NAMALWA (cell line): ENCODE results near the gene MYT1.

ENCODE experiments used
- DNase-seq: peaks from one replicate; pipeline ENCODE4 v3.0.0-alpha.2; 2015; ENCODE audit warnings: low spot score

MYT1 gene

DNA sequence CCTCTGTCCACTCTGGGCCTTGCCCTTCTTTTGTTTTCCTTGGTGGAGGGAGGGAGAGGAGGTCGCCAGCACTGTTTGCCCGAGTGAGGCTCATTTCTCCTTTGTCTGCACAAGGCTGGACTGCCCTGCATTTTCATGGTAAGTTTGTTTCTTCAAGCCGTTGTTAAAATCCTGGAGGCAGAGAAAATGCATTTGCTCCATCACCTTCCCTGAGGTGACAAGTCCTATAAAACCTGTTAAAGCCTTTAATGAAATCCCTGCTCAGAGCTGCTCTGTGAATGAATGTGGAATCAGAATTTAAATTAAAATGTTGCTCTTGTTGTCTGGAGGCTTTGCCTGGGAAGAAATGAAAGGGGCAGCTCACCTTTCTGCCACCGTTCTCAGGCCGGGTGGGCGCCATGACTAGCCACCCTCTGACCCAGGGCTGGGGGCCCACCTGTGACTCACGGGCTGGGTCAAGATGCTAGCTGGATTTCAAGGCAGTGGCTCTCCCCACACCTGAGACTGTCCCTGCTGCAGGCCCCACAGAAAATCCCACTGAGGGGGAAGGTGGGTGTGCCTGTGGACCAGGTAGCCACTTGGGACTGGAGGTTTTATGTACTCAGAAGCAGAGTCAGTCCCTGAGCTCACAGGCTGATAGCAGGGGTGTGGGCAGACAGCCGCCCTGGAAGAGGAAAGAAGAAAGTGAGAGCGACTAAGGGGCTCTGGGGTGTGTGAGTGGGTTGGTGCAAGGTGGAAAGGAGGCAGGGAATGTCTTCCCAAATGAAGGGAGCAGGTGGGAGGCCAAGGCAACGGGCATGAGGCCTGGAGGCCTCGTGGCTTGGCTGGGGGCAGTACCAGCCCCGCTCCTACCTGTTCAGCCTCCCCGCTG is 24.0 kb upstream of the MYT1 start:
- DNase-seq: no peak

DNA sequence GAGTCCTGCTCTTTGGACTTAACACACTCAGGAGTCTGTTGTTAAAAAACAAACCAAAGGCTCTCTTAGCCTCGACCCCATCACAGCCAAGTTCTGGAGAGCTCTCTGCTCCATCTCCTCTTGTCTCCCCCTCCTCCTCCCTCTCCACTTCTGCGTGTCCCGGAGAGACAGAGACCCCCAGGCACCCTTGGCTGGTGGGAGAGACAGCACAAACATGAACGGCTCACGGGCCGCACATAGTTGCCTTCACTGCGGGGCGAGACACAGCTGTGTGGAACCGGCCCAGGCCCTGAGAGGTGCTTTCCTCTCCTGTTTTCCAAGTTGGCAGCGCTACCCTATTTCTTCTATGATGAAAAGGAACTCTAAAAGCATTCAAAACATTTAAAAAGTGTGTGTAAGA is 23.3 kb upstream of the MYT1 start:
- no peak for DNase-seq

DNA sequence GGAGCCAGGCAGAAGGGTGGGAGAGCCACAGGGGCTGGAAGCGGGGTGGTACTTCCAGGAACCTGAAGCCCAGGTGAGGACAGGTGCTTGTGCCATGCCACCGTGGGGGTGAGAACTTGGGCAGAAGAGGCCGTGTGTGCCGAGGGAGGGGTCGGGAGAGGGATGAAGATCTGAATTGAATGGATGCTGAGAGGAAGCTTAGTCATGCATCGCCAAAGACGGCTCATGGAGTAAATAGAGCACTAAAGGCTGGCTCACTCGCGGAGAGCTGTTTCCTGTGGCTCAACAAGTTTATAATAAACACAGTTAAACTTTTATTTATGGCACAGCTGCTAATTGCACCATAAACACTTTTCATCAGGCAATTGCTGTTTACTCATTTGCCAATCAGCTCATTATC is 21.7 kb upstream of the MYT1 start:
- no peak for DNase-seq

GRCh38 chr20:64143018-64143801 is 21.0 kb upstream of the MYT1 start:
- no peak for DNase-seq

DNA sequence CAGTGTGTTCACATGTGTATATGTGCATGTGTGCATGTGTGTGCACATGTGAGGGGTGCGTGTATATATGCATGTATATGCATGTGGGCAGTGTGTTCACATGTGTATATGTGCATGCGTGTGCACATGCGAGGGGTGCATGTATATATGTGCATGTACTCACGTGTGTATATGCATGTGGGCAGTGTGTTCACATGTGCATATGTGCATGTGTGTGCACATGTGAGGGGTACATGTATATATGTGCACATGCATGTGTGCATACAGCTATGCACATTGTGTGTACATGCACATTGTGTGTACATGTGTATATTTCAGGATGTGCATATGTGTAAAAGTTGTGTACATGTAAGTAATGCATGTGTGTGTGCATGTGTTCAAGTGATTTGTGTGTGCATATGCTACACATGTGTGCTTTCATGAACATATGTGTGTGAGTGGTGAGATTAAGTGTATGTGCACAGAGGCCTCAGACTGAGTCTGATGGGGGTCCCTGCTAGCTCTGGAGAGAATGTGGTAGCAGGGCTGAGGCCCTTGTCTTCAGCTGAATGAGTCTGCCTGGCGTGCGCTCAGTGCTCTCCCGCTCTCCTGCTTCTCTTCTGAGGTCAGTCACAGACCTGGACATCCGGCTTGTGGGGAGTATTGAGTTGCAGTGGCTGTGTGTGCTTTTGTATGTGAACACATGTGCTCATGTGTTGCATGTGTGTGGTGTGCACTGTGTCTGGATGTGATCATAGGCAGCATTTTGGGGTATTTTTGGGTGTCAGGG is 19.9 kb upstream of the MYT1 start:
- no peak for DNase-seq

DNA sequence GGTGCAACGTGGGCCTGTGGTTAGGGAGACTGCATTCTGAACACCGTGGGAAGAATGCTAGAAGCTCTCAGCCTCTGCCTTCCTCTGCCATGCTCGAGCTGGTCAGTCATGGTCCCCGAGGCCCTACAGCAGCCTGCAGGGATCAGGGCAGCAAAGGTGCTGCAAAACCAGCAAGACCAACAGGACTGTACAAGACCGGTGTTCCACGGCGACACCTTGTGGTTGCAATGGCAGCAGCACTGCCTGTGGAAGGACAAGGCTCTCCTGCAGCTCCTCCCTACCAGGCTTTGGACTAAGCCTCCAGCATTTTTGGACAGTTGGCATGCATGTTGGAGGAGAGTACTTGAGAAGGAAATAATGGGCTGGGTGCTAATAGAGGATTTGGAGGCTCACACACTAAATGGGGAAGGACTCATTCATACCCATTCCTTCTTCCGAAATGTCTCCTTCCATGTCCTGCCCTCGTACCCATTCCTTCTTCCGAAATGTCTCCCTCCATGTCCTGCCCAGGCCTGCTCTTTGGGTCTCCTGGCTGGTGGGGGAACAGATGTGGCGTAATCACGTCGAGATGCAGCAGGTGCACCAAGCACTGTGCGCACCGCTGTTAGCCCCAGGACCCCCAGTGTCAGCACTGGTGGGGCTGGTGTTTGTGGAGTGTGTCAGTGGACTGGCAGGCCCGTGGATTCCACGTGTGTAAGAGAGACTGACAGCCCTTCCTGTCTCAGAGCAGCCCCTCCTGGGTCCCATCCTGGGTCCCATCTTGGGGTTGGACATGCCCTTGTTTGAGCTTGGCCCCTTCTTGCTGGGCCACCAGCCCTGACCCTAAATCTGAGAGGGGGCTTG is 18.6 kb upstream of the MYT1 start:
- DNase-seq: peak; percentile 28

DNA sequence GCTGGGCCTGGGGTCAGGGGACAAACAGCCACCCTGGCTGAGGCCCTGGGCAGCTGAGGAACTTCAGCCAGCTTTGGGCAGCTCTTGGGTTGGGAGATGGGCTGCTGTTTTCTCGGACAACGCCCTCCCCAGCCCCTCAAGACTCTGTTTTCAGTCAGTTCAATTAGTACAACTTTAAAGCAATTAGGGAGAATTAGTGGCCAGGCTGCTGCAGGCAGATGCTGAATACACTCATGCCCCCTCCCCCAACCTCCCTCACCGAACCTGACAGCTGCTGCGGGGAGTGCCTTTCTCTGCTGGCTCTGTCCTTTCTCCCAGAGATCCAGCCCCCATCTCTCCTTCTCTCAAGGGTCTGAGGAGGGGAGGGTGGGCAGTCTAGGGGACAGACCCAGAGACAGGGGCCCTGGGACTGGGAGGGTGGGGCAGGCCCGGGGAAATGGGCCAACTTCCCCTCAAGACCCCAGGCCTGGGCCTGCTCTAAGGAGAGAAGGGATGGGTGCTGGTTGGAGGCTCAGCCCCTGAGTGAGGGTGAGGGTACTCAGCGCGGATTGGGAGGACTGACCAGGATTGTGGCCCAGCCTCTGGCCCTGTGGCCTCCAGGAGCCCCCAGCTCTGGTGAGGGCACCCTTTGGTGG is 17.8 kb upstream of the MYT1 start:
- no peak for DNase-seq

- DNase-seq: no peak
Measured at GRCh38 chr20:64146936-64147477, 17.2 kb upstream of the MYT1 start.

- DNase-seq: no peak
Measured at GRCh38 chr20:64148581-64148980, 15.7 kb upstream of the MYT1 start.

GRCh38 chr20:64149141-64149540 is 15.1 kb upstream of the MYT1 start:
- no peak for DNase-seq

DNA sequence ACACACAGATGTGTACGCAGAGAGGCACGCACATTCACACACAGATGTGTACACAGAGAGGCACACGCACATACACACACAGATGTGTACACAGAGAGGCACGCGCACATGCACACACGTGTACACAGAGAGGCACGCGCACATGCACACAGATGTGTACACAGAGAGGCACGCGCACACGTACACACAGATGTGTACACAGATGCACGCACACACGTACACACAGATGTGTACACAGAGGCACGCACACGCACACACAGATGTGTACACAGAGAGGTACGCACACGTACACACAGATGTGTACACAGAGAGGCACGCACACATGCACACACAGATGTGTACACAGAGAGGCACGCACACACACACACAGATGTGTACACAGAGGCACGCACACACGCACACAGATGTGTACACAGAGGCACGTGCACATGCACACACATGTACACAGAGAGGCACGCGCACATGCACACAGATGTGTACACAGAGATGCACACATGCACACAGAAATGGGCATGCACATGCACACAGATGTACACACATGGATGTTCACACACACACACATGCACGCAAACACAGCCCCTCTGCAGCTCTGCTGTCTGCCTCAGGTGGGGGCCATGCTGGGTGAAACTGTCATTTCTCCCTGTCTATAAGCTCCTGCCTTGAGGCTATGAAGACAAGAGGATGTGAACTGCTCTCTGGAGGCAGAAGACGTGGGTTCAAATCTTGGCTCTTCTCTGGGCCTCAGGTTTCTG is 14.3 kb upstream of the MYT1 start:
- DNase-seq: no peak

DNA sequence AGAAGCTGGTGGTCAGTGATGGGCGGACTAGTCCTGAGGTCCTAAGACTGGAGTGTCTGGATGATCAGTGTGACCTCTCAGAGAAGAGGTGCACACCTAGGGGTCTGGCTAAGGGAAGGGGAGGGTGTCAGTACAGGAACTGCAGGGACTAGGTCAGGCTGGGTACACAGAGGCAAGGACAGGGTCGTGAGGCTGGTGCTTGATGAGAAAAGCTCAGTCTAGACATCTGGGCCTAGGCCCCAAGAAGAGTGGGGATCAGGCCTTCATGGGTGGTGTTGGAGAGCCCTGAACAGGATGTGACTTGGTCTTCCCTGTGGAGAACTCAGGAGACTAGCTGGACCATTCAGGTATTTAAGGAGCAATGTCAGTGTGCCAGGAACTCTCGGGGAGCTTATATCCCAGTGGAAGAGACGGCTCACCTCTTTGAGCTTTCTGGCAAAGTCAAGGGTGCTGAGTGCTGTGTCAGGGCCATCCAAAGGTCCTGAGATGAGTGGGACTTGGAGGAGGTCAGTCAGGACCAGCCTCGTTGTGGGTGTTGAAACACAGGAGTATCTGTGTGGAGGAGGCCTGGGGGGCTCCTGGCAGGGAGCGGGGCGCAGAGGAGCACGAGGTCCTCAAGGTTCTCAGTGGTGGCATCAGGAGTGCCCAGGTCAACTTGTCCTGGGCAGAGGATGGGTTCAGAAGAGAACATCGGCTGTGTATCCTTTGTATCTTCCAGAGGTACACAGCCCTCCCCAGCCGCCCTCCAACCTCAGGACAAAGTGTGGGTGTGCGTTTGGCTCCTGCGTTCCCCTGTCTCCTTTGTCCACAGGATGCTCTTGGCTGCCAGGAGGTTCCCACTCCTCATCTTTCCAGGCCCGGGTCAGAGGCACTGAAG is 13.3 kb upstream of the MYT1 start:
- no peak for DNase-seq

GRCh38 chr20:64151633-64152530 is 12.4 kb upstream of the MYT1 start:
- no peak for DNase-seq

- DNase-seq: no peak
Measured at GRCh38 chr20:64152906-64153305, 11.3 kb upstream of the MYT1 start.

GRCh38 chr20:64153410-64153809 is 10.8 kb upstream of the MYT1 start:
- no peak for DNase-seq

GRCh38 chr20:64153861-64154589 is 10.2 kb upstream of the MYT1 start:
- no peak for DNase-seq

- DNase-seq: no peak
Measured at GRCh38 chr20:64154590-64155257, 9.5 kb upstream of the MYT1 start.
